HG03280 (cell line): ENCODE measurements around the gene MSMB.
A peak's percentile ranks its signal among the peaks of the same experiment; 100 is the strongest.

ENCODE experiments used
- ATAC-seq: cut with Tn5 transposase; IDR thresholded peaks from one replicate; pipeline ENCODE4 v1.9.1; 2021; ENCODE audit warnings: mild to moderate bottlenecking, moderate library complexity; ENCODE audit not compliant: unreplicated experiment

Gene MSMB

GRCh38 chr10:46035923-46036849 lies 9.9 kb downstream of the MSMB start:
- no peak for ATAC-seq

- no peak for ATAC-seq
These were observed 12.5 kb downstream of the MSMB start for GRCh38 chr10:46033602-46034011.

- ATAC-seq = no peak
These were observed 14.2 kb downstream of the MSMB start for GRCh38 chr10:46031648-46032532.

GRCh38 chr10:46030091-46030937 lies 15.8 kb downstream of the MSMB start, which contains the start of gene NCOA4:
TSS of gene NCOA4 (minus strand) at chr10:46030623. CDS start at chr10:46016680, 13,943 bp downstream.
- peak; percentile 96 for ATAC-seq

GRCh38 chr10:46029461-46030030 lies 16.5 kb downstream of the MSMB start:
- no peak for ATAC-seq

- ATAC-seq = peak; percentile 42
These were observed 17.2 kb downstream of the MSMB start for GRCh38 chr10:46028584-46029460.

- ATAC-seq = no peak
These were observed 20.0 kb downstream of the MSMB start for GRCh38 chr10:46026106-46026505.

- no peak for ATAC-seq
These were observed 20.7 kb downstream of the MSMB start for GRCh38 chr10:46025406-46025805.

- ATAC-seq = no peak
These were observed 21.1 kb downstream of the MSMB start for GRCh38 chr10:46024948-46025347.

- peak; percentile 97 for ATAC-seq
These were observed 22.9 kb downstream of the MSMB start for GRCh38 chr10:46022978-46023702.

- ATAC-seq = no peak
These were observed 25.8 kb downstream of the MSMB start for GRCh38 chr10:46020344-46020657.

- ATAC-seq = no peak
These were observed 26.3 kb downstream of the MSMB start for GRCh38 chr10:46019569-46020343.

- ATAC-seq = no peak
These were observed 26.9 kb downstream of the MSMB start for GRCh38 chr10:46019177-46019528.

GRCh38 chr10:46018453-46019176 lies 27.5 kb downstream of the MSMB start:
- ATAC-seq = no peak

- ATAC-seq = no peak
These were observed 28.3 kb downstream of the MSMB start for GRCh38 chr10:46017733-46018132.

GRCh38 chr10:46016811-46017210 lies 29.3 kb downstream of the MSMB start:
- no peak for ATAC-seq

- ATAC-seq = no peak
These were observed 29.9 kb downstream of the MSMB start for GRCh38 chr10:46016190-46016589.
